Muscle layer of duodenum (tissue), 2 donors: ENCODE measurements around the gene ABCB9.

Experiments used
- H3K27ac ChIP-seq: one replicate; pipeline ENCODE4 v1.7.0; 2013; ENCODE audit warnings: mild to moderate bottlenecking, low read length
- H3K27me3 ChIP-seq: one replicate; pipeline ENCODE4 v1.7.0; 2013; ENCODE audit warnings: low read depth, mild to moderate bottlenecking, control low read depth, low read length
- H3K36me3 ChIP-seq, 2 donors: one replicate each; pipeline ENCODE4 v1.7.0; 2013; ENCODE audit warnings: low read length in 2 of 2, control low read depth in 1 of 2, mild to moderate bottlenecking in 1 of 2; ENCODE audit not compliant: insufficient read depth in 2 of 2, control insufficient read depth in 1 of 2
- H3K4me1 ChIP-seq, 2 donors: one replicate each; pipeline ENCODE4 v1.7.0; 2013; ENCODE audit warnings: low read length in 2 of 2, mild to moderate bottlenecking in 2 of 2, control low read depth in 1 of 2, moderate library complexity in 1 of 2; ENCODE audit not compliant: insufficient read depth in 2 of 2, control insufficient read depth in 1 of 2
- H3K4me3 ChIP-seq, 2 donors: one replicate each; pipeline ENCODE4 v1.7.0; 2013; ENCODE audit warnings: low read length in 2 of 2, low read depth in 1 of 2, mild to moderate bottlenecking in 1 of 2
- H3K9me3 ChIP-seq, 2 donors: one replicate each; pipeline ENCODE4 v1.7.0; 2013; ENCODE audit warnings: low read length in 2 of 2, control low read depth in 1 of 2, mild to moderate bottlenecking in 1 of 2; ENCODE audit not compliant: control insufficient read depth in 1 of 2
- donor health status: healthy.

The ABCB9 gene

GRCh38 chr12:122985338-122986257 lies 19.3 kb upstream of the ABCB9 start:
- Histone ChIP-seq H3K4me3 (no peak overlapping the region), H3K27ac (no peak overlapping the region), H3K4me1 (peaks cover 14 to 45% of the 10 kb centered on the region in 2 donors), H3K27me3 (no peaks in the 10 kb centered on the region), H3K36me3 (peaks cover 0 to 31% of the 10 kb centered on the region in 2 donors), H3K9me3 (no peaks in the 10 kb centered on the region)

- Histone ChIP-seq H3K9me3 (no peaks in the 10 kb centered on the region), H3K27ac (no peak overlapping the region), H3K27me3 (no peaks in the 10 kb centered on the region), H3K4me1 (peaks cover 14 to 49% of the 10 kb centered on the region in 2 donors), H3K4me3 (no peak overlapping the region), H3K36me3 (peaks cover 0 to 31% of the 10 kb centered on the region in 2 donors)
Observed at GRCh38 chr12:122984612-122985337, 18.5 kb upstream of the ABCB9 start.

GRCh38 chr12:122983789-122984515 lies 17.7 kb upstream of the ABCB9 start:
- Histone ChIP-seq H3K4me3 (no peak overlapping the region), H3K27ac (peak overlapping the region; percentile 16), H3K27me3 (no peaks in the 10 kb centered on the region), H3K9me3 (no peaks in the 10 kb centered on the region), H3K4me1 (peaks cover 14 to 57% of the 10 kb centered on the region in 2 donors), H3K36me3 (peaks cover 0 to 31% of the 10 kb centered on the region in 2 donors)

GRCh38 chr12:122982963-122983788 lies 16.9 kb upstream of the ABCB9 start:
- H3K27ac ChIP-seq: no peak overlapping the region
- H3K36me3 ChIP-seq: peaks cover 0 to 29% of the 10 kb centered on the region in 2 donors
- peaks cover 14 to 63% of the 10 kb centered on the region in 2 donors for H3K4me1 ChIP-seq
- H3K4me3 ChIP-seq: no peak overlapping the region
- H3K9me3 ChIP-seq: no peaks in the 10 kb centered on the region
- H3K27me3 ChIP-seq: no peaks in the 10 kb centered on the region

- Histone ChIP-seq H3K27ac (no peak overlapping the region), H3K27me3 (no peaks in the 10 kb centered on the region), H3K36me3 (peaks cover 0 to 27% of the 10 kb centered on the region in 2 donors), H3K4me1 (peaks cover 14 to 69% of the 10 kb centered on the region in 2 donors), H3K9me3 (no peaks in the 10 kb centered on the region), H3K4me3 (peak overlapping the region in 1 of 2 donors; percentile 95)
Observed at GRCh38 chr12:122982477-122982815, 16.2 kb upstream of the ABCB9 start.

GRCh38 chr12:122981587-122982476 lies 15.6 kb upstream of the ABCB9 start:
- H3K27ac ChIP-seq: peak overlapping the region; percentile 56
- H3K4me1 ChIP-seq: peaks cover 14 to 76% of the 10 kb centered on the region in 2 donors
- no peaks in the 10 kb centered on the region for H3K9me3 ChIP-seq
- no peaks in the 10 kb centered on the region for H3K27me3 ChIP-seq
- peak overlapping the region; percentile 80 to 95 for H3K4me3 ChIP-seq
- H3K36me3 ChIP-seq: peaks cover 0 to 21% of the 10 kb centered on the region in 2 donors

GRCh38 chr12:122981036-122981471 lies 14.8 kb upstream of the ABCB9 start:
- Histone ChIP-seq H3K4me3 (peak overlapping the region; percentile 80 to 95), H3K9me3 (no peaks in the 10 kb centered on the region), H3K4me1 (peaks cover 19 to 83% of the 10 kb centered on the region in 2 donors), H3K27ac (peak overlapping the region; percentile 56), H3K27me3 (no peaks in the 10 kb centered on the region), H3K36me3 (peaks cover 0 to 15% of the 10 kb centered on the region in 2 donors)

GRCh38 chr12:122980183-122981035 lies 14.1 kb upstream of the ABCB9 start, which contains the start of gene ARL6IP4:
TSS of gene ARL6IP4 (plus strand) at chr12:122980681. CDS start at chr12:122981140, 459 bp downstream.
- peaks cover 24 to 88% of the 10 kb centered on the region in 2 donors for H3K4me1 ChIP-seq
- H3K9me3 ChIP-seq: no peaks in the 10 kb centered on the region
- H3K27ac ChIP-seq: peak within 1 kb of the TSS; percentile 56
- peaks cover 0 to 11% of the 10 kb centered on the region in 2 donors for H3K36me3 ChIP-seq
- no peaks in the 10 kb centered on the region for H3K27me3 ChIP-seq
- H3K4me3 ChIP-seq: peak within 1 kb of the TSS; percentile 80 to 95

GRCh38 chr12:122979908-122980182 lies 13.6 kb upstream of the ABCB9 start:
- H3K4me3 ChIP-seq: peak overlapping the region; percentile 80 to 95
- peaks cover 24 to 83% of the 10 kb centered on the region in 2 donors for H3K4me1 ChIP-seq
- H3K36me3 ChIP-seq: peaks cover 0 to 12% of the 10 kb centered on the region in 2 donors

More at GRCh38 chr12:122979908-122980182, 13.6 kb upstream of the ABCB9 start:
- Histone ChIP-seq H3K27me3 (no peaks in the 10 kb centered on the region), H3K9me3 (no peaks in the 10 kb centered on the region), H3K27ac (peak overlapping the region; percentile 8)
